ENCODE measurements around the gene SAMD7. TPM values are rescaled to one million over a fixed set of nuclear protein-coding genes. Genes with fewer than 3 reads are reported as not detected.

Gene SAMD7
- total RNA-seq, 2 experiments from 2014 or later = not detected

- Mint-ChIP-seq H3K27ac (no peak overlapping the region), H3K9me3 (no peaks in the 10 kb centered on the region), H3K27me3 (no peaks in the 10 kb centered on the region), H3K4me1 (no peaks in the 10 kb centered on the region), H3K36me3 (no peaks in the 10 kb centered on the region), H3K4me3 (no peak overlapping the region)
- DNase-seq = no peak
Measured at GRCh38 chr3:169891886-169892285, 19.5 kb upstream of the SAMD7 start.

DNA sequence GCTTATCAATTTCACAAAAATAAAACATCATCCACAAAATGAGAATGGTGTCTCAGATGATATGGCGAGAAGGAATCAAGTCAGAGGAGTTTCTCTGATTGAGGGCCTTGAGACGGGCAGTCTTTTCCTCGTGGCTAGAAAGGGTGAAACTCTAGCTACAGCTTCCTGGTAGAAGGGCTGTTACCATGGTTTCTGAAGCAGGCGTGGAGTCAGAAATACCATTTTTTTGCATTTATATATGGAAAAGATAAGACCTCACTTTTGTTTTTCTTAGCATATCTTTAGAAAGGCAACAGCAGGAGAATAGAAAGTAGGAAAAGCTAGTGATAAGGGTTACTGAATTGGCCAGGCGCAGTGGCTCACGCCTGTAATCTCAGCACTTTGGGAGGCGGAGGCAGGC lies 17.3 kb upstream of the SAMD7 start:
- no peaks in the 10 kb centered on the region for H3K4me1 Mint-ChIP-seq
- H3K4me3 Mint-ChIP-seq = no peak overlapping the region
- no peaks in the 10 kb centered on the region for H3K27me3 Mint-ChIP-seq
- no peak for DNase-seq
- H3K9me3 Mint-ChIP-seq = no peaks in the 10 kb centered on the region
- H3K27ac Mint-ChIP-seq = no peak overlapping the region
- H3K36me3 Mint-ChIP-seq = no peaks in the 10 kb centered on the region

GRCh38 chr3:169895072-169895471 lies 16.3 kb upstream of the SAMD7 start:
- no peak for DNase-seq
- Mint-ChIP-seq H3K4me1 (no peaks in the 10 kb centered on the region), H3K9me3 (peaks cover 5% of the 10 kb centered on the region), H3K27me3 (no peaks in the 10 kb centered on the region), H3K36me3 (no peaks in the 10 kb centered on the region), H3K27ac (no peak overlapping the region), H3K4me3 (no peak overlapping the region)

DNA sequence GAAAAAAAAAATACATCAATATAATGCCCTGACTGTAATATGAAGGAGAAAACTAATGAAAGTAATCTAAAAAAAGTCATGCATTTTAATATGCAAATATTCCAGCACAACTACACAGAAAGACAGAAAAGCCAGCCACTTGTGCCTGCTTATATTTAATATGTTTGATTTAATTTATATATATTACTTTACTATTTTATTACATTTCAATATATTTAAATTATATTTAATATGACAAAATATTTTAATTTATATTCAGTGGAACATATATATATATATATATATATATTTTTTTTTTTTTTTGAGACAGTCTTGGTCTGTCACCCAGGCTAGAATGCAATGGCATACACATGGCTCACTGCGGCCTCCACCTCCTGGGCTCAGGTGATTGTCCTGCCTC lies 14.1 kb upstream of the SAMD7 start:
- Mint-ChIP-seq H3K36me3 (peaks cover 13% of the 10 kb centered on the region), H3K4me3 (no peak overlapping the region), H3K27ac (no peak overlapping the region), H3K4me1 (no peaks in the 10 kb centered on the region), H3K9me3 (peaks cover 19% of the 10 kb centered on the region), H3K27me3 (no peaks in the 10 kb centered on the region)
- DNase-seq = no peak

DNA sequence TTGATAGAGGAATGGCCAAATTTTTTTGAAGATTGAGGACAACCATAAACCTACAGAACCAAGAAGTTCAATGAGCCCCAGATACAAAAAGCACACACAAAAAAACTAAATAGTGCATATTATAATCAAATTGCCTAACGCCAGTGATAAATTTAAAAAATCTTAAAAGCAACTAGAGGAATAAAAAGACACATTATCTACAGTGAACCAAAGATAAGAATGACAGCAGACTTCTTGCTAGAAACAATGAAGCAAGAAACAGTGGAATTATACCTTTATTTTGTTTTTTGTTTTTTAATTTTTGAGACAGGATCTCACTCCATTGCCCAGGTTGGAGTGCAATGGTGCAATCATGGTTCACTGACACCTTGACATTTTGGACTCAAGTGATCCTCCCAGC lies 9.9 kb upstream of the SAMD7 start:
- no peaks in the 10 kb centered on the region for H3K27me3 Mint-ChIP-seq
- no peaks in the 10 kb centered on the region for H3K4me1 Mint-ChIP-seq
- peaks cover 19% of the 10 kb centered on the region for H3K9me3 Mint-ChIP-seq
- H3K4me3 Mint-ChIP-seq = no peak overlapping the region
- no peak for DNase-seq
- no peak overlapping the region for H3K27ac Mint-ChIP-seq
- H3K36me3 Mint-ChIP-seq = peaks cover 13% of the 10 kb centered on the region

DNA sequence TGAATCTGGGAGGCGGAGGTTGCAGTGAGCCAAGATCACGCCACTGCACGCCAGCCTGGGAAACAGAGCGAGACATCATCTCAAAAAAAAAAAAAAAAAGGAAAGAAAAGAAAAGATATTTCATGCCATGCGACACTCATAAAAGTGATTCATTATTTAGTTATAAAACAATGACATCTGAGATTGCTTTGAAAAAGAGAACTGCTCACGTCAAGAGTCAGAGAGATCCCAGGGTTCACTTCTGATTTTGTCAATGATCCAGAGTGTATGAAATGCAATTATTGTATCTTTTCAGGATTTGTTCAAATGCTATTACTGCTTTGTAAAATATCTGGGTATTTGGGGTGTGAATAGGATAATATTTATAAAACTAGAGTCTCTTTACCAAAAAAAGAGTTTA lies 6.0 kb upstream of the SAMD7 start:
- no peaks in the 10 kb centered on the region for H3K4me1 Mint-ChIP-seq
- no peak overlapping the region for H3K27ac Mint-ChIP-seq
- H3K9me3 Mint-ChIP-seq = peaks cover 11% of the 10 kb centered on the region
- DNase-seq = no peak
- no peak overlapping the region for H3K4me3 Mint-ChIP-seq
- H3K36me3 Mint-ChIP-seq = peaks cover 11% of the 10 kb centered on the region
- H3K27me3 Mint-ChIP-seq = no peaks in the 10 kb centered on the region

GRCh38 chr3:169907476-169907875 lies 3.9 kb upstream of the SAMD7 start:
- Mint-ChIP-seq H3K4me1 (no peaks in the 10 kb centered on the region), H3K4me3 (no peak overlapping the region), H3K9me3 (no peaks in the 10 kb centered on the region), H3K27ac (no peak overlapping the region), H3K36me3 (no peaks in the 10 kb centered on the region), H3K27me3 (no peaks in the 10 kb centered on the region)
- DNase-seq = no peak

- H3K4me3 Mint-ChIP-seq = no peak overlapping the region
- H3K36me3 Mint-ChIP-seq = no peaks in the 10 kb centered on the region
- DNase-seq = no peak
- no peaks in the 10 kb centered on the region for H3K27me3 Mint-ChIP-seq
- H3K27ac Mint-ChIP-seq = no peak overlapping the region
- no peaks in the 10 kb centered on the region for H3K9me3 Mint-ChIP-seq
- no peaks in the 10 kb centered on the region for H3K4me1 Mint-ChIP-seq
Measured at GRCh38 chr3:169907944-169908343, 3.4 kb upstream of the SAMD7 start.

- no peaks in the 10 kb centered on the region for H3K4me1 Mint-ChIP-seq
- H3K27ac Mint-ChIP-seq = no peak overlapping the region
- no peak overlapping the region for H3K4me3 Mint-ChIP-seq
- DNase-seq = no peak
- H3K36me3 Mint-ChIP-seq = no peaks in the 10 kb centered on the region
- H3K9me3 Mint-ChIP-seq = no peaks in the 10 kb centered on the region
- no peaks in the 10 kb centered on the region for H3K27me3 Mint-ChIP-seq
Measured at GRCh38 chr3:169913323-169913722, 2.0 kb downstream of the SAMD7 start.

DNA sequence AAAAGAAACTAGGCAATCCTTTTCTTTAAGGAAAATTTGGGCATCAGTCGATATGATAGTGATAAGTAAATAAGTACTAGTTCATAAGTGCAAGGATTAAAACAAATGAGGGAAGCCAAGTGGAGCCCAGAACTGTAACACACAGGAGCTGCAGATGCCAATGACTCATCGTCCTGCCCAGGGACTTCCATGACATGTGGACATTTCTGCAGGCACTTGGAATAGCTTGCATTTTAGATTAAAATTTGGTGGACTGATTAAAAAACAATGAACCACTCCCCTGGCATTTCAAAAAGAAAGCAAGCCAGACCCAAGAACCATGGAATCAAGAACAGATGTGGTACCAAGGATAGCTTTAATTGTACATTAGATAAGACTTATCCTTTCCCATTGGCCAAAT lies 2.9 kb downstream of the SAMD7 start:
- H3K4me3 Mint-ChIP-seq = no peak overlapping the region
- no peaks in the 10 kb centered on the region for H3K27me3 Mint-ChIP-seq
- H3K9me3 Mint-ChIP-seq = no peaks in the 10 kb centered on the region
- no peaks in the 10 kb centered on the region for H3K36me3 Mint-ChIP-seq
- H3K4me1 Mint-ChIP-seq = no peaks in the 10 kb centered on the region
- H3K27ac Mint-ChIP-seq = no peak overlapping the region
- DNase-seq = no peak

DNA sequence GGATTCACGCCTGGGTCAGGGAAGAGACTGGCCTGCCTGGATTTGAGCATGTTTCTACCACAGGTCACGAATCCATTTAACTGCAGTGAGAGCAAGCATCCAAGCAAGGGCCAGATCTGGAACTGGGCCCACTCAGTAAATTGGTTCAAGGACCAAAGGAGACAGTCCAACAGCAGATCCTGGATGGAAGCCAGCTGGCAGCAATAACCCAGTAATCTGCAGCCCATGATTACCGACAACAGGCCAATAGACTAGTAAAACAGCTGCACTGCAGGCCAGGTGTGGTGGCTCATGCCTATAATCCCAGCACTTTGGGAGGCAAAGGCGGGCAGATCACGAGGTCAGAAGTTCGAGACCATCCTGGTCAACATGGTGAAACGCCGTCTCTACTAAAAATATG lies 11.8 kb downstream of the SAMD7 start:
- Mint-ChIP-seq H3K4me1 (no peaks in the 10 kb centered on the region), H3K27me3 (no peaks in the 10 kb centered on the region), H3K27ac (no peak overlapping the region), H3K9me3 (no peaks in the 10 kb centered on the region), H3K36me3 (no peaks in the 10 kb centered on the region), H3K4me3 (no peak overlapping the region)
- no peak for DNase-seq

DNA sequence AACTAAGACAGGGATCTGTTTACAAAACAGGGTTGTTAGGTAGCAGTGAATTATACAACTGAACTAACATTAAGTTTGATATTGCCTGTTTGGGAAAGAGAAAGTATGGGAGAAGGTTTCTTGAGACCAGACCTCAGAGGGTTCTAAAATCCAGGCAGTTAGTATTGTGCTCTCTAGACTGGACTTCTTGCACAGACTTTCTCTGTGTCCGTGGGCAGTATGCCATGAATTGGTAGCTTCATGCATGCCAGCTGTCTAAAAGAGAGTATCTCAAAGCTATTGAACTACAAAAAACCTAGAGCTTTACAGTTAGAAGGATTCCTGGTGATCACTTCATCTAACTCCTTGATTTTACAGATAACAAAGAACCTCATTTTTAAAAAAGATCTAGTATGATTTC lies 12.5 kb downstream of the SAMD7 start:
- H3K4me1 Mint-ChIP-seq = no peaks in the 10 kb centered on the region
- no peaks in the 10 kb centered on the region for H3K36me3 Mint-ChIP-seq
- no peak overlapping the region for H3K27ac Mint-ChIP-seq
- no peak for DNase-seq
- H3K4me3 Mint-ChIP-seq = no peak overlapping the region
- H3K27me3 Mint-ChIP-seq = no peaks in the 10 kb centered on the region
- H3K9me3 Mint-ChIP-seq = no peaks in the 10 kb centered on the region

- Mint-ChIP-seq H3K9me3 (no peaks in the 10 kb centered on the region), H3K27ac (no peak overlapping the region), H3K27me3 (peaks cover 6% of the 10 kb centered on the region), H3K4me3 (no peak overlapping the region), H3K4me1 (peaks cover 5% of the 10 kb centered on the region), H3K36me3 (no peaks in the 10 kb centered on the region)
- no peak for DNase-seq
Measured at GRCh38 chr3:169929830-169930519, 18.6 kb downstream of the SAMD7 start.

DNA sequence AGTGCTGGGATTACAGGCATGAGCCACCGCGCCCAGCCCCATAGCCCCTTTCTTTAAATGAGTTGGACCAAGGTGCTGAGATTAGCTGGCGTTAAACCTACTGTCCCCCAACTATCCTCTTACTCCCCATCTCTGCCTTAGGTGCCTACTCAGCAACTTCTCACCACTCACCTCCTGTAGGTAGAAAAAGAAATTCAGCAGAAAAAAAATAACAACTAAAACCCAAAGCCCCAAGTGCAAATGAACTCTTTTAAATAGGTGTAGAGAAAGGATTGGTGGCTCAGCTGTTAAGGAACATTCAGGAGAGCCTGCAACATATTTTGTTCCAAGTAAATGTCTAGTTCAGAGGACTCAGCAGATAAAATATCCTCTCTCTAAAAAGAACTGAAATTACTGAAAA lies 19.5 kb downstream of the SAMD7 start:
- H3K27me3 Mint-ChIP-seq = peaks cover 9% of the 10 kb centered on the region
- H3K27ac Mint-ChIP-seq = no peak overlapping the region

DNA sequence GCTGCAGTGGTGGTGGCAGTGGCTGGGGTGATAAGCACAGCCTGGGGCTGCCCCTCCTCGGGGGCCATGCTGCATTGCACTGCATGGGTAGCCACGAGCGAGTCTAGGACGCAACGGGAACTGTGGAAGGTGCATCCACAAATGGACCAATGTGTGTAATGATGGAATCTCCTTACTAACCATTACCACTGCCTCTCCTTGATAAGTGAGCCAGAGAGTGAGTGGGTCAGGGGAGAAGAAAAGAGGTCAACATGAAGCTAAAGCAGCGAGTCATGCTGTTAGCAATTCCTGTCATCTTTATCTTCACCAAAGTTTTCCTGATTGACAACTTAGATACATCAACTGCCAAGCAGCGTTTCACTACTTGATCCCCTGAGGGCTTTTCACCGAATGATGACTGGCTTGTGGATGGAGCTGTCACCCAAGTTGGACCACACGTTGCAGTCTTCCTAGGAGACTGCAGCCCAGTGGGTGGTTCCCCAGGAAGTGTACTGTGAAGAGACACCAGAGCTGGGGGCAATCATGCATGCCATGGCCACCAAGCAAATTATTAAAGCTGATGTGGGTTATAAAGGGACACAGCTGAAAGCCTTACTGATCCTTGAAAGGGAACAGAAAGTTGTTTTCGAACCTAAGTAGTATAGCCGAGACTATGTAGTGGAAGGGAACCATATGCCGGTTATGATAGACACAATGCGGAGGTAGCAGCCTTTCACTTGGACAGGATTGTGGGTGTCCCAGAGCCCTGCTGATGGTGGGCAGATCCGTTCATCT lies 20.6 kb downstream of the SAMD7 start:
- Mint-ChIP-seq H3K4me1 (peaks cover 5% of the 10 kb centered on the region), H3K36me3 (no peaks in the 10 kb centered on the region), H3K9me3 (no peaks in the 10 kb centered on the region), H3K4me3 (no peak overlapping the region), H3K27me3 (peaks cover 9% of the 10 kb centered on the region), H3K27ac (no peak overlapping the region)
- no peak for DNase-seq

More for the DNA sequence above, 19.5 kb downstream of the SAMD7 start:
- H3K9me3 Mint-ChIP-seq = no peaks in the 10 kb centered on the region
- DNase-seq = no peak
- no peak overlapping the region for H3K4me3 Mint-ChIP-seq
- H3K36me3 Mint-ChIP-seq = no peaks in the 10 kb centered on the region
- H3K4me1 Mint-ChIP-seq = peaks cover 5% of the 10 kb centered on the region

GRCh38 chr3:169939320-169939719 lies 27.9 kb downstream of the SAMD7 start:
- Mint-ChIP-seq H3K27me3 (peaks cover 13% of the 10 kb centered on the region), H3K9me3 (no peaks in the 10 kb centered on the region), H3K4me3 (no peak overlapping the region), H3K27ac (no peak overlapping the region), H3K4me1 (peaks cover 19% of the 10 kb centered on the region), H3K36me3 (no peaks in the 10 kb centered on the region)
- no peak for DNase-seq
